Cardiac muscle cell (in vitro differentiated cells and primary cell): ENCODE results near the gene CCDC174. TPM values are rescaled to one million over a fixed set of nuclear protein-coding genes. Genes with fewer than 3 reads are reported as not detected.
"Not testable (repeated sequence)": the region's sequence is repeated elsewhere in the genome, so short reads cannot be mapped to it uniquely, and the experiment has no call there.

Experiments
- DNase-seq, 2 donors: peaks; one replicate each; pipeline versions ENCODE4 v3.0.0 to v3.0.0-alpha.2; 2010 to 2017; ENCODE audit warnings: low read depth in 1 of 2, low spot score in 1 of 2
- H3K27ac ChIP-seq: fragments of 200-600 bp; sonication (generic); 2 replicates; pipeline ENCODE4 v1.5.1; 2016
- H3K27me3 ChIP-seq: fragments of 200-600 bp; sonication (generic); 2 replicates; pipeline ENCODE4 v1.6.0; 2016; ENCODE audit warnings: control low read depth
- H3K36me3 ChIP-seq: fragments of 200-600 bp; sonication (generic); 2 replicates; pipeline ENCODE4 v1.5.1; 2016; ENCODE audit warnings: control low read depth
- H3K4me1 ChIP-seq: fragments of 200-600 bp; sonication (generic); 2 replicates; pipeline ENCODE4 v1.8.1; 2017; ENCODE audit warnings: low read depth, mild to moderate bottlenecking, mixed run types
- H3K4me3 ChIP-seq: fragments of 200-600 bp; sonication (generic); 2 replicates; pipeline ENCODE4 v1.5.1; 2016; ENCODE audit warnings: mild to moderate bottlenecking
- H3K9me3 ChIP-seq: fragments of 200-600 bp; sonication (generic); 2 replicates; pipeline ENCODE4 v1.5.1; 2017; ENCODE audit warnings: low read depth, mild to moderate bottlenecking, control low read depth
- polyA plus RNA-seq: library from polyadenylated mRNA; unstranded; fragments of >200 nt; fragmentation: Nextera tagmentation; extraction: Ambion mirVana; gene quantifications from 2 replicates; pipeline ENCODE4 v1.2.1, GENCODE V29; 2016
- total RNA-seq: library from RNA; depleted of rRNA; stranded (reverse); fragments of >200 nt; gene quantifications from 2 replicates; pipeline ENCODE4 v1.2.3, GENCODE V29; 2016
- TF ChIP-seq, protein P1 (sequence below): IDR thresholded peaks from 2 replicates; pipeline ENCODE4 v1.5.1; 2012; ENCODE audit warnings: low read depth, mild to moderate bottlenecking, low read length

The CCDC174 gene
- total and polyA plus RNA-seq, 2 experiments from 2014 or later: 18.6 to 19.2 TPM

GRCh38 chr3:14606669-14607339, 44.8 kb upstream of the CCDC174 start:
- H3K27ac ChIP-seq: no peak overlapping the region

GRCh38 chr3:14608298-14608697, 43.3 kb upstream of the CCDC174 start:
- peaks cover 24% of the 10 kb centered on the region for H3K27me3 ChIP-seq
- H3K4me1 ChIP-seq: no peaks in the 10 kb centered on the region
- TF ChIP-seq, protein P1, sequence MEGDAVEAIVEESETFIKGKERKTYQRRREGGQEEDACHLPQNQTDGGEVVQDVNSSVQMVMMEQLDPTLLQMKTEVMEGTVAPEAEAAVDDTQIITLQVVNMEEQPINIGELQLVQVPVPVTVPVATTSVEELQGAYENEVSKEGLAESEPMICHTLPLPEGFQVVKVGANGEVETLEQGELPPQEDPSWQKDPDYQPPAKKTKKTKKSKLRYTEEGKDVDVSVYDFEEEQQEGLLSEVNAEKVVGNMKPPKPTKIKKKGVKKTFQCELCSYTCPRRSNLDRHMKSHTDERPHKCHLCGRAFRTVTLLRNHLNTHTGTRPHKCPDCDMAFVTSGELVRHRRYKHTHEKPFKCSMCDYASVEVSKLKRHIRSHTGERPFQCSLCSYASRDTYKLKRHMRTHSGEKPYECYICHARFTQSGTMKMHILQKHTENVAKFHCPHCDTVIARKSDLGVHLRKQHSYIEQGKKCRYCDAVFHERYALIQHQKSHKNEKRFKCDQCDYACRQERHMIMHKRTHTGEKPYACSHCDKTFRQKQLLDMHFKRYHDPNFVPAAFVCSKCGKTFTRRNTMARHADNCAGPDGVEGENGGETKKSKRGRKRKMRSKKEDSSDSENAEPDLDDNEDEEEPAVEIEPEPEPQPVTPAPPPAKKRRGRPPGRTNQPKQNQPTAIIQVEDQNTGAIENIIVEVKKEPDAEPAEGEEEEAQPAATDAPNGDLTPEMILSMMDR: no peak
- no peaks in the 10 kb centered on the region for H3K9me3 ChIP-seq
- no peak overlapping the region for H3K4me3 ChIP-seq
- H3K27ac ChIP-seq: no peak overlapping the region
- no peak for DNase-seq
- H3K36me3 ChIP-seq: no peaks in the 10 kb centered on the region

More at GRCh38 chr3:14606669-14607339, 44.8 kb upstream of the CCDC174 start:
- Histone ChIP-seq H3K27me3 (peaks cover 30% of the 10 kb centered on the region), H3K9me3 (no peaks in the 10 kb centered on the region), H3K4me1 (no peaks in the 10 kb centered on the region), H3K36me3 (no peaks in the 10 kb centered on the region), H3K4me3 (no peak overlapping the region)
- DNase-seq: no peak
- TF ChIP-seq, protein P1: no peak

DNA sequence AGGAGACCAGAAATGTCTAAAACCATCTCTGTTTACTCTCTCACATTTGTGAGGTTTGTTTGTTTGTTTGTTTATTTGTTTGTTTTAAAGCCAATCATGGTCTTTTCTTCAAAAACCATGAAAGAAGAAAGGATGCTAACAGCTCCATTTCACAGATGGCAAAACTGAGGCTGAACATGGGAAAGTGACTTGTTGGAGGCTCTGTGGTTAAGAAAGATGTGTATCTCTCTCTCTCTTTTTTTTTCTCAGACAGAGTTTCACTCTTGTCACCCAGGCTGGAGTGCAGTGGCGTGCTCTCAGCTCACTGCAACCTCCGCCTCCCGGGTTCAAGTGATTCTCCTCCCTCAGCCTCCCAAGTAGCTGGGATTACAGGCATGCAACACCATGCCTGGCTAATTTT, 42.5 kb upstream of the CCDC174 start:
- not testable (repeated sequence) for H3K4me3 ChIP-seq, DNase-seq, H3K9me3 ChIP-seq, H3K36me3 ChIP-seq, H3K27ac ChIP-seq, H3K4me1 ChIP-seq
- H3K27me3 ChIP-seq: peaks cover 20% of the 10 kb centered on the region

- no peaks in the 10 kb centered on the region for H3K36me3 ChIP-seq
- no peaks in the 10 kb centered on the region for H3K4me1 ChIP-seq
- no peaks in the 10 kb centered on the region for H3K9me3 ChIP-seq
- peaks cover 20% of the 10 kb centered on the region for H3K27me3 ChIP-seq
- no peak overlapping the region for H3K4me3 ChIP-seq
- TF ChIP-seq, protein P1: no peak
- no peak overlapping the region for H3K27ac ChIP-seq
- DNase-seq: peak in 1 of 2 donors; percentile 40
Measured at GRCh38 chr3:14609506-14609905, 42.1 kb upstream of the CCDC174 start.

- DNase-seq: no peak
- H3K4me1 ChIP-seq: no peaks in the 10 kb centered on the region
- H3K27me3 ChIP-seq: peaks cover 20% of the 10 kb centered on the region
- H3K4me3 ChIP-seq: no peak overlapping the region
- no peaks in the 10 kb centered on the region for H3K9me3 ChIP-seq
- no peak overlapping the region for H3K27ac ChIP-seq
- H3K36me3 ChIP-seq: no peaks in the 10 kb centered on the region
- TF ChIP-seq, protein P1: no peak
Measured at GRCh38 chr3:14609941-14610340, 41.6 kb upstream of the CCDC174 start.

DNA sequence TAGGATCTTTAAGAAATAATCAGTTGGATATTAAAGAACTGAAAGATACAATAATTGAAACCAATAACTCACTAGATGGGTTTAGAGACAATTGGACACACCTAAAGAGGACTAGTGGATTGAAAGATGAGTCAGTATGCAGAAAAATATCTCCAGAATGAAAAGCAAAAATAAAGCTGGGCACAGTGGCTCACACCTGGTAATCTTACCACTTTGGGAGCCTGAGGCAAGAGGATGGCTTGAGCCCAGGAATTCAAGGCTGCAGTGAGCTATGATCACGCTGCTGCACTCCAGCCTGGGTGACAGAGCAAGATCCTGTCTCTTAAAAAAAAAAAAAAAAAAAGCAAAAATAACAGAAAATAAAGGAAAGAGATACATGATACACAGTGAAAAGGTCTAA, 37.4 kb upstream of the CCDC174 start:
- Histone ChIP-seq H3K27ac (no peak overlapping the region), H3K36me3 (no peaks in the 10 kb centered on the region), H3K9me3 (no peaks in the 10 kb centered on the region), H3K27me3 (peaks cover 20% of the 10 kb centered on the region), H3K4me1 (no peaks in the 10 kb centered on the region), H3K4me3 (no peak overlapping the region)
- TF ChIP-seq, protein P1: no peak
- no peak for DNase-seq
